ENCODE results near the gene TTC28.
"Not testable (repeated sequence)": the region's sequence is repeated elsewhere in the genome, so short reads cannot be mapped to it uniquely, and the experiment has no call there.

The TTC28 gene

DNA sequence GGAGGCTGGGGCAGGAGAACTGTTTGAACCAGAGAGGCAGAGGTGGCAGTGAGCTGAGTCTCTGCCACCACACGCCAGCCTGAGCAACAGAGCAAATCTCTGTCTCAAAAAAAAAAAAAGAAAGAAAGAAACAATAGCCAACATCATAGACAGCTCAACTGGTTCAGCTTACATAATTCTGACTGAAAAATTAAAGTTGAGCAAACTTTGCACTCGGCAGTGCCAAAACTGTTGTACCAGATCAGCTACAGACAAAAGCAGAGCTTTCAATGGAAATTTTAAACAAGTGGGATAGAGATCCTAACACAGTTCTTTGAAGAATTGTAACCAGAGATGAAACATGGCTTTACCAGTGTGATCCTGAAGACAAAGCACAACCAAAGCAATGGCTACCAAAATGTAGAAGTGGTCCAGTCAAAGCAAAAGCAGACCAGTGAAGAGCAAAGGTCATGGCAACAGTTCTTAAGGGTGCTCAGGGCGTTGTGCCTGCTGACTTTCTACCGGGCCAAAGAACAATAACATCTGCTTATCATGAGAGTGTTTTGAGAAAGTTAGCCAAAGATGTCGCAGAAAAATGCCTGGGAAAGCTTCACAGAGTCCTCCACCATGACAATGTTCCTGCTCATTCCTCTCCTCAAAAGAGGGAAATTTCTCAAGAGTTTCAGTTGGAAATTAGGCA, 59.3 kb downstream of the TTC28 start:
- TF ChIP-seq CTCF (IDR thresholded peaks at IDR 0.05; ENCODE audit: control insufficient read depth, extremely low read depth, insufficient read depth) = no peak
- no peak for DNase-seq (ENCODE audit: low read depth)
- no peak overlapping the region for H3K4me3 ChIP-seq (ENCODE audit: low read depth, low read length)

DNA sequence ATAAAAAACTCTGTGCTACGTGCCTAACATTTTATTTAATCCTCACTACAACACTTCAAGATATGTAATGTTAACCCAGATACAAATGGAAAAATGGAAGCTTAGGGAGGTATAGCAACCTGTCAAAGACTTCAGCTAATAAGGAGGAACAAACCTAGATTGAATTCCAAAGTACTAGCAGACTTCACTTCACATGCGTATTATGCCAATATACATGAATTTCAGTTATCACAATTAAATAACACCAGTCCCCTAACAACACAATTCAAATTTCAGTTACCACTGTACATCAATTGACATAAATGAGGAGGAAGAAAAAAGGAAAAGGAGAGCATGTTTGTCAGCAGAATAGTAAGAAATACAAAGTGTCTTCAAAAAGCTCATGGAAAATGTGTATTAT, 60.4 kb downstream of the TTC28 start:
- no peak for DNase-seq (ENCODE audit: low read depth)
- TF ChIP-seq CTCF (IDR thresholded peaks at IDR 0.05; ENCODE audit: control insufficient read depth, extremely low read depth, insufficient read depth) = no peak
- no peak overlapping the region for H3K4me3 ChIP-seq (ENCODE audit: low read depth, low read length)

DNA sequence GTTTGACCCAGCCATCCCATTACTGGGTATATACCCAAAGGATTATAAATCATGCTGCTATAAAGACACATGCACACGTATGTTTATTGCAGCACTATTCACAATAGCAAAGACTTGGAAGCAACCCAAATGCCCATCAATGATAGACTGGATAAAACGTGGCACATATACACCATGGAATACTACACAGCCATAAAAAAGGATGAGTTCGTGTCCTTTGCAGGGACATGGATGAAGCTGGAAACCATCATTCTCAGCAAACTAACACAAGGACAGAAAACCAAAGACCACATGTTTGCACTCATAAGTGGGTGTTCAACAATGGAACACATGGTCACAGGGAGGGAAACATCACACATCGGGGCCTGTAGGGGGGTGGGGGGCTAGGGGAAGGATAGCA, 64.2 kb downstream of the TTC28 start:
- H3K4me3 ChIP-seq (ENCODE audit: low read depth, low read length); DNase-seq (ENCODE audit: low read depth): not testable (repeated sequence)

- DNase-seq (ENCODE audit: low read depth) = no peak
- H3K4me3 ChIP-seq (ENCODE audit: low read depth, low read length) = no peak overlapping the region
- no peak for TF ChIP-seq CTCF (IDR thresholded peaks at IDR 0.05; ENCODE audit: control insufficient read depth, extremely low read depth, insufficient read depth)
Measured at GRCh38 chr22:28609921-28610320, 69.7 kb downstream of the TTC28 start.

- no peak for TF ChIP-seq CTCF (IDR thresholded peaks at IDR 0.05; ENCODE audit: control insufficient read depth, extremely low read depth, insufficient read depth)
- no peak for DNase-seq (ENCODE audit: low read depth)
- H3K4me3 ChIP-seq (ENCODE audit: low read depth, low read length) = no peak overlapping the region
Measured at GRCh38 chr22:28608546-28608945, 71.1 kb downstream of the TTC28 start.

GRCh38 chr22:28607795-28608194, 71.8 kb downstream of the TTC28 start:
- no peak for DNase-seq (ENCODE audit: low read depth)
- H3K4me3 ChIP-seq (ENCODE audit: low read depth, low read length) = no peak overlapping the region
- no peak for TF ChIP-seq CTCF (IDR thresholded peaks at IDR 0.05; ENCODE audit: control insufficient read depth, extremely low read depth, insufficient read depth)

- no peak for DNase-seq (ENCODE audit: low read depth)
- TF ChIP-seq CTCF (IDR thresholded peaks at IDR 0.05; ENCODE audit: control insufficient read depth, extremely low read depth, insufficient read depth) = no peak
- H3K4me3 ChIP-seq (ENCODE audit: low read depth, low read length) = no peak overlapping the region
Measured at GRCh38 chr22:28604966-28605761, 74.5 kb downstream of the TTC28 start.

Measured in LNCaP clone FGC (cell line).